Measurements from ENCODE around the gene CLDN8.

CLDN8 gene

GRCh38 chr21:30234050-30234449 is 18.2 kb upstream of the CLDN8 start:
- POLR2A ChIA-PET: no interaction called here
- no peak for DNase-seq (ENCODE audit: low read depth, low spot score)
- H3K4me3 ChIP-seq (ENCODE audit: low read depth, low read length): no peak overlapping the region
- TF ChIP-seq, protein P1, sequence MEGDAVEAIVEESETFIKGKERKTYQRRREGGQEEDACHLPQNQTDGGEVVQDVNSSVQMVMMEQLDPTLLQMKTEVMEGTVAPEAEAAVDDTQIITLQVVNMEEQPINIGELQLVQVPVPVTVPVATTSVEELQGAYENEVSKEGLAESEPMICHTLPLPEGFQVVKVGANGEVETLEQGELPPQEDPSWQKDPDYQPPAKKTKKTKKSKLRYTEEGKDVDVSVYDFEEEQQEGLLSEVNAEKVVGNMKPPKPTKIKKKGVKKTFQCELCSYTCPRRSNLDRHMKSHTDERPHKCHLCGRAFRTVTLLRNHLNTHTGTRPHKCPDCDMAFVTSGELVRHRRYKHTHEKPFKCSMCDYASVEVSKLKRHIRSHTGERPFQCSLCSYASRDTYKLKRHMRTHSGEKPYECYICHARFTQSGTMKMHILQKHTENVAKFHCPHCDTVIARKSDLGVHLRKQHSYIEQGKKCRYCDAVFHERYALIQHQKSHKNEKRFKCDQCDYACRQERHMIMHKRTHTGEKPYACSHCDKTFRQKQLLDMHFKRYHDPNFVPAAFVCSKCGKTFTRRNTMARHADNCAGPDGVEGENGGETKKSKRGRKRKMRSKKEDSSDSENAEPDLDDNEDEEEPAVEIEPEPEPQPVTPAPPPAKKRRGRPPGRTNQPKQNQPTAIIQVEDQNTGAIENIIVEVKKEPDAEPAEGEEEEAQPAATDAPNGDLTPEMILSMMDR (IDR thresholded peaks at IDR 0.05; ENCODE audit: insufficient read depth, low read length, missing control alignments): no peak
- CTCF ChIA-PET: no interaction called here

DNA sequence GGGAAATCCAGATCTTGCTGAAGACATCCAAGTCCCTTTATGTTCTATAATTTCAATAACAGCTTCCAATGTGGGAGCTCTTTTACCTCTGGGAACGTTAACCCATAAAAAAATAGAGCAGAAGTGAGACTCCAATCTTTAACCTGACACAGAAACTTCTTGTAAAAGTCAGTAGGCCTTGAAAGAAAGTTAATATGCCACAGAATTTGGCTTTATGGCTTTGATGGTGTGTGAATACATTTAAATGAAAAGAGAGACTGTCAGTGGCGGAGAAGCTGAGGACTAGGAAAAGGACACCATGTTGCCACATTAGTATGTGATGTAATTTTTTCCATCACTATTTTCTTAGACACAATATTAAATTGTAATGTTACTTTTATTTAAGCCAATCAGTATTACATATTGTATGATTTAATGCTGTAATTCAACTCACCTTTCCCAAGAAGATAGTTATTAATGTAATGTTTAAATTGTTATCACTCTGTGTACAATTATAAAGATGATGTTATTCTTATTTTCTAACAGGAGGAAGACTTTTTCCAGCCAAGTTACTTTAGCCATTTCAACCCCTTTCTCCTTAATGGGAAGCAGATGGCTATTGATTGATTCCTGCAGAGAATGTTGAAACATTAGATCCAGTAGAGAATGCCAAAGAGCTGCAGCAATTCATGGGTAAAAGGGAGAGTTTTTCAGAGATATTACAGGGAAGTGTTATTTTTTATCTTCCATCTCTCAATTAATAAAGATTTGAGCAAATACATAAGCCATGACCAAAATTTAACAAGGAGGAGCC is 17.5 kb upstream of the CLDN8 start:
- ChIA-PET POLR2A (no interaction called here), CTCF (no interaction called here)
- TF ChIP-seq, protein P1 (IDR thresholded peaks at IDR 0.05; ENCODE audit: insufficient read depth, low read length, missing control alignments): no peak
- H3K4me3 ChIP-seq (ENCODE audit: low read depth, low read length): no peak overlapping the region
- no peak for DNase-seq (ENCODE audit: low read depth, low spot score)

GRCh38 chr21:30232011-30232410 is 16.1 kb upstream of the CLDN8 start:
- H3K4me3 ChIP-seq (ENCODE audit: low read depth, low read length): no peak overlapping the region
- ChIA-PET CTCF (no interaction called here), POLR2A (no interaction called here)
- TF ChIP-seq, protein P1 (IDR thresholded peaks at IDR 0.05; ENCODE audit: insufficient read depth, low read length, missing control alignments): no peak
- no peak for DNase-seq (ENCODE audit: low read depth, low spot score)

DNA sequence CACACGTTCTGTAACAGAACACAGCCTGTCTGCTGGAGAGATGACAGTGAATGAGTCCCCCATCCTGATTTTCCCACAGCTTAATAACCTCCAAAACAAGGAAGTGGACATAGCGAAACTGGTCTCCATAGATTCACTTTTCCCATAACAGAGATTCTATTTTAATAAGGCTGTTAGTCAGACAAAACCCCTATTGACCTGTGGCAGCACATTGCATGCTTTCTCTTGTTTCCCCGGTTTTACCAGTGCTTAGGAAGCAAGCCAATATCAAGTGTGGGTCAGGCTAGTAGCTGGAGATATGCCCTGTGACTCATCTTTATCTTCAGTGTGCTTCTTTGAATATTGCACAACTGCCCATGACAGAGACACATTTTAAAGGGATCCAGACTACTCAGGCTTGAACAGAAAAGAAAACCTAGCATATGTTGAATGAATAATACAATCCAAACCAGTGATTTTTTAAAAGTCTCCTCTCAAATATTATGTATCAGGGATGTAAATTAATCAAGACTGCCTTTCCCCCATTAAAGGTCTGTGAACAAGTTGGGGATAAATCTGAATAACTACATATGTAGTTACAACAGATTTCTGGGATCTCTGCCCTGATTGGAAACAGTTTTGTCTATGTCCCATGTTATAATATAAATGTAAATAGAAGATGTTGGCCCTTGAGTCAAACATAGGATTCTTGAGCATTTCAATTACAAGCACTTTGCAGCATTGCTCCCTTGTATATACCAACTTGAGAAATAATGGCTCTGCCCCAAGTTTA is 11.9 kb upstream of the CLDN8 start:
- ChIA-PET POLR2A (no interaction called here), CTCF (no interaction called here)
- peak; percentile 66 for DNase-seq (ENCODE audit: low read depth, low spot score)
- H3K4me3 ChIP-seq (ENCODE audit: low read depth, low read length): no peak overlapping the region
- TF ChIP-seq, protein P1 (IDR thresholded peaks at IDR 0.05; ENCODE audit: insufficient read depth, low read length, missing control alignments): no peak

DNA sequence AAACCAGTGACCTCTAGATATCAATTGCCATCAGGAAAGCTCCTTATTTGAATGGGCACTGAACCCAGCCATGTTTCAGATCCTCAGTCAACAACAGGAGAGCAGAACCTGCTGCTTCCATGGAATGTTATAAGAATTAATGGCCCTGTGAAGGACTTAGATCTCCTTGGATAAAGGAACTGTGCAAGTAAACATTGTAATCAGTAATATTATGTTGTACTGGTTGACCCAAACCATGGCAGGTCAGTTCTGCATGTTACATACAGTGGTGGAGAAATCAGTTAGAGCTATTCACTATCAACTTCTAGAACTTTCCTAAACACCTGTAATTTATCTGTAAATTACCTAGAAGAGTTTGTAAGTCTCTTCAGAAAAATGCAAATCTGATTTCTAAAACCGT is 11.2 kb upstream of the CLDN8 start:
- DNase-seq (ENCODE audit: low read depth, low spot score): no peak
- no peak overlapping the region for H3K4me3 ChIP-seq (ENCODE audit: low read depth, low read length)
- POLR2A ChIA-PET: no interaction called here
- CTCF ChIA-PET: no interaction called here
- TF ChIP-seq, protein P1 (IDR thresholded peaks at IDR 0.05; ENCODE audit: insufficient read depth, low read length, missing control alignments): no peak

- ChIA-PET CTCF (no interaction called here), POLR2A (no interaction called here)
- TF ChIP-seq, protein P1 (IDR thresholded peaks at IDR 0.05; ENCODE audit: insufficient read depth, low read length, missing control alignments): no peak
- DNase-seq (ENCODE audit: low read depth, low spot score): no peak
- no peak overlapping the region for H3K4me3 ChIP-seq (ENCODE audit: low read depth, low read length)
These were observed 7.7 kb upstream of the CLDN8 start for GRCh38 chr21:30223596-30223995.

Measured in AG04449 (cell line).